Superior temporal gyrus (tissue), 1 donor: ENCODE measurements around the gene ORM2.

ENCODE experiments used
- DNase-seq: peaks from one replicate; pipeline ENCODE4 v3.0.0-alpha.2; 2016; ENCODE audit errors: extremely low spot score

The ORM2 gene

GRCh38 chr9:114294664-114295063 lies 35.0 kb upstream of the ORM2 start:
- DNase-seq, result no peak

- no peak for DNase-seq
These were observed 33.3 kb upstream of the ORM2 start for GRCh38 chr9:114296338-114296737.

GRCh38 chr9:114299286-114300152 lies 30.1 kb upstream of the ORM2 start:
- no peak for DNase-seq

GRCh38 chr9:114300153-114300845 lies 29.4 kb upstream of the ORM2 start:
- DNase-seq, result no peak

- no peak for DNase-seq
These were observed 28.5 kb upstream of the ORM2 start for GRCh38 chr9:114300846-114301797.

GRCh38 chr9:114301798-114302565 lies 27.7 kb upstream of the ORM2 start:
- no peak for DNase-seq

- no peak for DNase-seq
These were observed 26.9 kb upstream of the ORM2 start for GRCh38 chr9:114302727-114303126.

GRCh38 chr9:114303571-114303970 lies 26.1 kb upstream of the ORM2 start:
- DNase-seq, result no peak

- no peak for DNase-seq
These were observed 25.7 kb upstream of the ORM2 start for GRCh38 chr9:114303977-114304376.

- DNase-seq, result no peak
These were observed 25.1 kb upstream of the ORM2 start for GRCh38 chr9:114304416-114305188.

- no peak for DNase-seq
These were observed 21.8 kb upstream of the ORM2 start for GRCh38 chr9:114307899-114308267.

- DNase-seq, result no peak
These were observed 21.2 kb upstream of the ORM2 start for GRCh38 chr9:114308361-114308950.

- no peak for DNase-seq
These were observed 20.6 kb upstream of the ORM2 start for GRCh38 chr9:114309096-114309495.

GRCh38 chr9:114310471-114311450 lies 18.9 kb upstream of the ORM2 start:
- no peak for DNase-seq

GRCh38 chr9:114311571-114312512 lies 17.8 kb upstream of the ORM2 start:
- no peak for DNase-seq

- no peak for DNase-seq
These were observed 17.2 kb upstream of the ORM2 start for GRCh38 chr9:114312513-114312875.

- no peak for DNase-seq
These were observed 16.5 kb upstream of the ORM2 start for GRCh38 chr9:114313186-114313585.
